Fibroblast of mammary gland (primary cell): ENCODE measurements around the gene FRY.
A peak's percentile ranks its signal among the peaks of the same experiment; 100 is the strongest.
"Not testable (repeated sequence)": the region's sequence is repeated elsewhere in the genome, so short reads cannot be mapped to it uniquely, and the experiment has no call there.

Experiments
- DNase-seq: peaks from one replicate; pipeline ENCODE4 v3.0.0-alpha.2; 2010; ENCODE audit warnings: low read depth
- H3K4me3 ChIP-seq: 2 replicates; pipeline ENCODE4 v1.5.1; 2011; ENCODE audit warnings: low read depth, mild to moderate bottlenecking, low read length, moderate library complexity; ENCODE audit not compliant: control insufficient read depth
- CTCF ChIP-seq: conservative IDR thresholded peaks from 2 replicates; pipeline ENCODE4 v1.5.1; 2011; ENCODE audit warnings: low read depth, low read length, inconsistent platforms; ENCODE audit not compliant: control insufficient read depth, insufficient read depth

FRY gene

GRCh38 chr13:32045982-32046785 lies 14.6 kb downstream of the FRY start:
- peak; percentile 53 for DNase-seq
- no peak overlapping the region for H3K4me3 ChIP-seq
- TF ChIP-seq CTCF: no peak

DNA sequence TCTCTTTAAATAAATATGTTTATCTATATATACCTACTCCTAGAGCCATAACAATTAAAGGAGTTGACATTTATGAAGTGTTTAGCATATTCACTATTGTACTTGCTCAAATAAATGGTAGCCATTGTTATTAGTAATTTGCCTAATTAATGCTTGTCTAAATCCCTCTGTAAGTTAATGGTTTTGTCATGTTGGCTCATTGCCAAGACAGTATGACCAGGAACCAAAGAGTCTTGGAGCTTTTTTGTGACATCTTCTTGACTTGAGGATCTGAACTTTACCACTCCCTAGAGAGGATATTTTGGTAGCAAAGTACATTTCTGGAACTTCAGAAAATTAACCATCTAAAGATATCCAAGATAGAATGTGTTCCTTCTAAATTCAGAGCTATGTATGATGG lies 15.5 kb downstream of the FRY start:
- DNase-seq: no peak
- H3K4me3 ChIP-seq: no peak overlapping the region
- no peak for TF ChIP-seq CTCF

- no peak for DNase-seq
- no peak for TF ChIP-seq CTCF
- no peak overlapping the region for H3K4me3 ChIP-seq
Measured at GRCh38 chr13:32047793-32048192, 16.2 kb downstream of the FRY start.

GRCh38 chr13:32048816-32049215 lies 17.2 kb downstream of the FRY start:
- H3K4me3 ChIP-seq: no peak overlapping the region
- no peak for TF ChIP-seq CTCF
- DNase-seq: peak; percentile 17

DNA sequence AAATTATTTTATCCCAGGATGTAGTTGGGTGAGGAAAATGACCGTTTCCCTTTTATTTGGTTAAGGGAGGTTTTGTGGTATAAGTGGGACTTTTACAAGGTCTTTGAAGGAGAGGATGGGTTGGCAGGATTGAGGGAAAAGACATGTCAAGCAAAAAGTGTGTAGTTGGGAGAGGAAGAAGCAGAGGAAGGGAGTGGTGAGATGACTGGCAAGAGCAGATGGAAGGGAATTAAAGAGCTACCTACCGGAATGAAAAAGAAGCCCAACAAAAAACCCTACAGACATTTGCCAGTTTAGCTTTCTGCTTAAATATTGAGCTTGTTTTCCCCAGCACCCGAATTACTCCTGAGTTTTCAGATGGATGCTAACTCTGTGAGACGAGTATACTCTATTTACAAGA lies 19.6 kb downstream of the FRY start:
- H3K4me3 ChIP-seq: no peak overlapping the region
- DNase-seq: no peak
- no peak for TF ChIP-seq CTCF

DNA sequence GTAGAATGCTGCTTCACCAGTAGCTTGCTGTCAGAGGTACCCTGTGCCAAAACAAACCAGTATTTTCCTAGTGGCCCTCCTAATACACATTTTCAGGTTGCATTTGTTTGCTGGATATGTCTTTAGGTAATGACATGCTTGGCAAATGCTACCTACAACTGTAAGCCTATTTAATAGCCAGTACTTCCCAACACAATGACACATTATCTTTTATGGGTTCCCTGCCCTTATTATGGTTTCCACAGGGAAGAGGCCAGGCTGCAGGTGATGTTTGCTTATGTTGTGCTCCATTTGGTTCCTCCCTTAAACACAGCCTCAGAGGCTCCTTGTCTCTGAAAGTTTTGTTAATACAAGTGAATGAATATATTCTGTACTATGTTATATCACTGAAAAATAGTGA lies 24.7 kb downstream of the FRY start:
- DNase-seq: no peak
- no peak overlapping the region for H3K4me3 ChIP-seq
- no peak for TF ChIP-seq CTCF

DNA sequence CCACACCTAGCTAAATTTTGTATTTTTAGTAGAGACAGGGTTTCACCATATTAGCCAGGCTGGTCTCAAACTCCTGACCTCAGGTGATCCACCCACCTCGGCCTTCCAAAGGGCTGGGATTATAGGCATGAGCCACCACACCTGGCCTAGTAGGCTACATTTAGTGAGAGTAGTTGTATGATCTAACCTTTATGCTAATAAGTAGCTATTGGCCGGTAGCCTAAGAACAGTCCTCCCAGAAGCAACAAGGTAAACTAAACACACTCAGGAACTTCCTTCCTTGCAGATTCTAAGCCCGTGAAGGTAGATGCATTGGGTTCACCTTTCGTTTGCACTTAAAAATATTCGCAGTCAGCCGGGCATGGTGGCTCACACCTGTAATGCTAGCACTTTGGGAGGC lies 25.8 kb downstream of the FRY start:
- H3K4me3 ChIP-seq, DNase-seq: not testable (repeated sequence)
